Activated CD4-positive, alpha-beta memory T cell treated with anti-CD3 and anti-CD28 coated beads, Interleukin-2, amount 10 ng/mL, durations not matched to agents 7 days and 5 days (primary cell): ENCODE data around the gene CNTLN. TPM values are rescaled to one million over a fixed set of nuclear protein-coding genes. Genes with fewer than 3 reads are reported as not detected.
"Not testable (repeated sequence)": the region's sequence is repeated elsewhere in the genome, so short reads cannot be mapped to it uniquely, and the experiment has no call there.

Source experiments
- CTCF ChIA-PET: fragments of 350-600 bp; sonication (Branson Sonifier 250); formaldehyde crosslinking; loops from one replicate; lab custom pipeline; 2021; ENCODE audit warnings: antibody characterized with exemption, inconsistent platforms; lab: Charles Lee
- POLR2A ChIA-PET: fragments of 350-600 bp; sonication (Branson Sonifier 250); formaldehyde crosslinking; loops from one replicate; lab custom pipeline; 2021; ENCODE audit warnings: antibody characterized with exemption; lab: Charles Lee
- DNase-seq: peaks from one replicate; pipeline ENCODE4 v3.0.0-alpha.2; 2020
- H3K27ac Mint-ChIP-seq: one replicate; pipeline ENCODE4 v1.8.0; 2021; ENCODE audit warnings: mild to moderate bottlenecking, mixed read lengths
- H3K27me3 Mint-ChIP-seq: one replicate; pipeline ENCODE4 v1.8.0; 2021; ENCODE audit warnings: mixed read lengths
- H3K36me3 Mint-ChIP-seq: one replicate; pipeline ENCODE4 v1.8.0; 2021; ENCODE audit warnings: low read depth, mixed read lengths
- H3K4me1 Mint-ChIP-seq: one replicate; pipeline ENCODE4 v1.8.0; 2021; ENCODE audit warnings: mixed read lengths
- H3K4me3 Mint-ChIP-seq: one replicate; pipeline ENCODE4 v1.8.0; 2021; ENCODE audit warnings: mild to moderate bottlenecking, mixed read lengths
- H3K9me3 Mint-ChIP-seq: one replicate; pipeline ENCODE4 v1.8.0; 2021; ENCODE audit warnings: mixed read lengths
- total RNA-seq, 2 experiments: library from RNA; stranded (reverse); gene quantifications; one replicate each; pipeline ENCODE4 v1.2.3, GENCODE V29; 2021

The CNTLN gene
- total RNA-seq, 2 experiments from 2014 or later, result 0.25 to 0.28 TPM

GRCh38 chr9:17361378-17361777 is 226.5 kb downstream of the CNTLN start:
- Mint-ChIP-seq H3K27ac (no peak overlapping the region), H3K27me3 (no peaks in the 10 kb centered on the region), H3K4me1 (no peaks in the 10 kb centered on the region), H3K36me3 (no peaks in the 10 kb centered on the region), H3K4me3 (no peak overlapping the region), H3K9me3 (peaks cover 8% of the 10 kb centered on the region)
- ChIA-PET CTCF (no interaction called here), POLR2A (no interaction called here)
- no peak for DNase-seq

- ChIA-PET CTCF (no interaction called here), POLR2A (no interaction called here)
- Mint-ChIP-seq H3K27ac (no peak overlapping the region), H3K9me3 (peaks cover 16% of the 10 kb centered on the region), H3K36me3 (no peaks in the 10 kb centered on the region), H3K4me1 (no peaks in the 10 kb centered on the region), H3K4me3 (no peak overlapping the region), H3K27me3 (no peaks in the 10 kb centered on the region)
- no peak for DNase-seq
Observed at GRCh38 chr9:17367035-17367434, 232.2 kb downstream of the CNTLN start.

- no peaks in the 10 kb centered on the region for H3K36me3 Mint-ChIP-seq
- H3K4me3 Mint-ChIP-seq, result no peak overlapping the region
Observed at GRCh38 chr9:17380126-17380861, 245.5 kb downstream of the CNTLN start.

GRCh38 chr9:17387565-17387964 is 252.7 kb downstream of the CNTLN start:
- Mint-ChIP-seq H3K27ac (no peak overlapping the region), H3K27me3 (no peaks in the 10 kb centered on the region), H3K9me3 (peaks cover 4% of the 10 kb centered on the region), H3K36me3 (no peaks in the 10 kb centered on the region), H3K4me3 (no peak overlapping the region), H3K4me1 (no peaks in the 10 kb centered on the region)
- POLR2A ChIA-PET, result no interaction called here
- DNase-seq, result no peak
- CTCF ChIA-PET, result no interaction called here

More at GRCh38 chr9:17380126-17380861, 245.5 kb downstream of the CNTLN start:
- no peak overlapping the region for H3K27ac Mint-ChIP-seq
- DNase-seq, result no peak
- H3K9me3 Mint-ChIP-seq, result peaks cover 7% of the 10 kb centered on the region
- no peaks in the 10 kb centered on the region for H3K4me1 Mint-ChIP-seq
- CTCF ChIA-PET, result no interaction called here
- no peaks in the 10 kb centered on the region for H3K27me3 Mint-ChIP-seq
- POLR2A ChIA-PET, result no interaction called here

GRCh38 chr9:17389026-17389425 is 254.2 kb downstream of the CNTLN start:
- H3K27me3 Mint-ChIP-seq, result no peaks in the 10 kb centered on the region
- H3K4me3 Mint-ChIP-seq, result no peak overlapping the region
- CTCF ChIA-PET, result no interaction called here
- H3K4me1 Mint-ChIP-seq, result no peaks in the 10 kb centered on the region
- peaks cover 4% of the 10 kb centered on the region for H3K9me3 Mint-ChIP-seq
- no peak overlapping the region for H3K27ac Mint-ChIP-seq
- no peak for DNase-seq
- POLR2A ChIA-PET, result no interaction called here
- no peaks in the 10 kb centered on the region for H3K36me3 Mint-ChIP-seq

- H3K27me3 Mint-ChIP-seq, result no peaks in the 10 kb centered on the region
- H3K4me3 Mint-ChIP-seq, result no peak overlapping the region
- H3K9me3 Mint-ChIP-seq, result peaks cover 6% of the 10 kb centered on the region
- H3K4me1 Mint-ChIP-seq, result no peaks in the 10 kb centered on the region
- H3K36me3 Mint-ChIP-seq, result no peaks in the 10 kb centered on the region
- CTCF ChIA-PET, result no interaction called here
- no peak for DNase-seq
- H3K27ac Mint-ChIP-seq, result no peak overlapping the region
- POLR2A ChIA-PET, result no interaction called here
Observed at GRCh38 chr9:17394881-17395510, 260.2 kb downstream of the CNTLN start.

- POLR2A ChIA-PET, DNase-seq, H3K4me3 Mint-ChIP-seq, H3K27ac Mint-ChIP-seq, H3K9me3 Mint-ChIP-seq, H3K27me3 Mint-ChIP-seq, H3K4me1 Mint-ChIP-seq, H3K36me3 Mint-ChIP-seq, CTCF ChIA-PET: not testable (repeated sequence)
Observed at GRCh38 chr9:17397166-17397728, 262.4 kb downstream of the CNTLN start.

GRCh38 chr9:17398350-17398749 is 263.5 kb downstream of the CNTLN start:
- Mint-ChIP-seq H3K36me3 (no peaks in the 10 kb centered on the region), H3K27ac (no peak overlapping the region), H3K4me1 (no peaks in the 10 kb centered on the region), H3K27me3 (no peaks in the 10 kb centered on the region), H3K4me3 (no peak overlapping the region), H3K9me3 (peaks cover 6% of the 10 kb centered on the region)
- DNase-seq, result no peak
- ChIA-PET POLR2A (no interaction called here), CTCF (no interaction called here)

GRCh38 chr9:17401858-17402257 is 267.0 kb downstream of the CNTLN start:
- ChIA-PET CTCF (interaction anchor here (1.2 kb wide), 1 partner anchor 285 kb away, joined by 4 read pairs; no protein-coding TSS in a partner anchor), POLR2A (no interaction called here)
- H3K4me1 Mint-ChIP-seq, result no peaks in the 10 kb centered on the region

GRCh38 chr9:17402309-17402708 is 267.5 kb downstream of the CNTLN start:
- ChIA-PET CTCF (interaction anchor here (1.2 kb wide), 1 partner anchor 285 kb away, joined by 4 read pairs; no protein-coding TSS in a partner anchor), POLR2A (no interaction called here)
- H3K36me3 Mint-ChIP-seq, result no peaks in the 10 kb centered on the region
- H3K4me3 Mint-ChIP-seq, result no peak overlapping the region
- H3K4me1 Mint-ChIP-seq, result no peaks in the 10 kb centered on the region
- H3K27me3 Mint-ChIP-seq, result no peaks in the 10 kb centered on the region
- no peak for DNase-seq
- H3K9me3 Mint-ChIP-seq, result peaks cover 6% of the 10 kb centered on the region
- H3K27ac Mint-ChIP-seq, result no peak overlapping the region

More at GRCh38 chr9:17401858-17402257, 267.0 kb downstream of the CNTLN start:
- H3K9me3 Mint-ChIP-seq, result peaks cover 6% of the 10 kb centered on the region
- no peaks in the 10 kb centered on the region for H3K27me3 Mint-ChIP-seq
- no peak overlapping the region for H3K4me3 Mint-ChIP-seq
- no peak overlapping the region for H3K27ac Mint-ChIP-seq
- H3K36me3 Mint-ChIP-seq, result no peaks in the 10 kb centered on the region
- DNase-seq, result no peak

GRCh38 chr9:17403539-17403938 is 268.7 kb downstream of the CNTLN start:
- peaks cover 7% of the 10 kb centered on the region for H3K9me3 Mint-ChIP-seq
- ChIA-PET POLR2A (no interaction called here), CTCF (no interaction called here)
- no peaks in the 10 kb centered on the region for H3K4me1 Mint-ChIP-seq
- no peak overlapping the region for H3K27ac Mint-ChIP-seq
- H3K27me3 Mint-ChIP-seq, result no peaks in the 10 kb centered on the region
- DNase-seq, result no peak
- no peak overlapping the region for H3K4me3 Mint-ChIP-seq
- H3K36me3 Mint-ChIP-seq, result no peaks in the 10 kb centered on the region

- Mint-ChIP-seq H3K9me3 (no peaks in the 10 kb centered on the region), H3K36me3 (no peaks in the 10 kb centered on the region), H3K4me1 (no peaks in the 10 kb centered on the region), H3K27ac (no peak overlapping the region), H3K27me3 (no peaks in the 10 kb centered on the region), H3K4me3 (no peak overlapping the region)
- no peak for DNase-seq
- POLR2A ChIA-PET, result no interaction called here
- CTCF ChIA-PET, result no interaction called here
Observed at GRCh38 chr9:17414986-17415385, 280.1 kb downstream of the CNTLN start.

GRCh38 chr9:17422994-17423680 is 288.3 kb downstream of the CNTLN start:
- Mint-ChIP-seq H3K4me1 (no peaks in the 10 kb centered on the region), H3K9me3 (peaks cover 2% of the 10 kb centered on the region), H3K4me3 (no peak overlapping the region), H3K27me3 (no peaks in the 10 kb centered on the region), H3K27ac (no peak overlapping the region), H3K36me3 (no peaks in the 10 kb centered on the region)
- ChIA-PET CTCF (no interaction called here), POLR2A (no interaction called here)
- no peak for DNase-seq
